ENCODE results near the gene ACAD9. TPM values are rescaled to one million over a fixed set of nuclear protein-coding genes. Genes with fewer than 3 reads are reported as not detected.
"Not testable (repeated sequence)": the region's sequence is repeated elsewhere in the genome, so short reads cannot be mapped to it uniquely, and the experiment has no call there.

ACAD9 gene
- total and polyA plus RNA-seq, 2 of the 13 experiments (the other 11 are each of a cell fraction or from before 2014, with no cell fraction given): 15.3 to 38.2 TPM

DNA sequence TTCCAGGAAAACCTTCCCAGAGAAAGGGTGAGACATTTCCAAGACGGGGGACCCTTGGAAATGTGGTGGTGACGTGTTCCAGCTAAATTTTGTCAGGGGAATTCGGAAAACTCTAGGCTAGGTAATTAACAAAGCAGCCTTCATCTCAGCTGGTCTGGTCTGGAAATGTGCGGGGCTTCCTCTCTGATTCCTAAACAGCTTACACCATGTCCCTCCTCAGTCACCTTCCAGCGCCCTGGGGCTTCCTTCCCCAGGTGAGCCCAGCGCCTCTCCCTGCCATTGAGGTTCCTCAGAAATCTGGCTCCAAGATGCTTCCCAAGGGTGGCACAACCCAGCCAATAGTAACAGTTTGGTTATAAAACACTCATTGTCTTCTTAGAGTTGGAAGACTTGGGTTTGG lies 571 bp downstream of the ACAD9 start (continued):
- no peak for TF ChIP-seq ZNF562 (CRISPR knock-in tag; IDR thresholded peaks at IDR 0.05; ENCODE audit: borderline replicate concordance)
- no peak for TF ChIP-seq MBD4 (IDR thresholded peaks at IDR 0.05; ENCODE audit: borderline replicate concordance, low read length)

DNA sequence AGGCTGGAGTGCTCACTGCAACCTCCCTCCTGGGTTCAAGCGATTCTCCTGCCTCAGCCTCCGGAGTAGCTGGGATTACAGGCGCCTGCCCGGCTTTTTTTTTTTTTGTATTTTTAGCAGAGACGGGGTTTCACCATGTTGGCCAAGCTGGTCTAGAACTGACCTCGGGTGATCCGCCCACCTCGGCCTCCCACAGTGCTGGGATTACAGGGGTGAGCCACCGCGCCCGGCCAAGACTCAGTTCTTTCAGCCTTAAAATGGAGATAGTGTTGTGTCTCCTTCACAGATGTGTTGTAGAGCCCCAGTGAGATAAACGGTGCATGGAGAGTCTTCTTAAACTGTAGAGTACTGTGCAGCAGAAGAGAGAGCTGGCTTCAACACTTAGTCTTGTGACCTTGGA lies 1.0 kb downstream of the ACAD9 start:
- Histone ChIP-seq H3K27ac (ENCODE audit: extremely low read length, insufficient read depth, low read length) (peak overlapping the region; percentile 79), H3K36me3 (replicated peaks in 1 of 2; ENCODE audit: control insufficient read depth in 1 of 2, insufficient read depth in 2 of 2, low read length in 2 of 2) (peaks cover 0 to 21% of the 10 kb centered on the region in 2 experiments; a peak in 3 of 5 replicates), H3K79me2 (ENCODE audit: insufficient read depth, low read length) (peaks cover 48% of the 10 kb centered on the region), H3K4me1 (ENCODE audit: insufficient read depth, low read length) (peaks cover 40% of the 10 kb centered on the region), H3K4me2 (ENCODE audit: low read depth, low read length) (peak overlapping the region; percentile 93), H3K4me3 (replicated peaks in 1 of 3; ENCODE audit: insufficient read depth in 1 of 3, low read depth in 2 of 3, low read length in 3 of 3) (peak overlapping the region; percentile 94 to 95 (median 94)), H3K9ac (ENCODE audit: insufficient read depth, low read depth, low read length) (peak overlapping the region; percentile 95)
- FAIRE-seq; POLR2A ChIA-PET; intact Hi-C loops (cut with micrococcal nuclease; ENCODE audit: unreplicated experiment); H4K20me1 ChIP-seq (ENCODE audit: insufficient read depth, low read length); in situ Hi-C loops (cut with HindIII; ENCODE audit: extremely low pct_ligation_motif_present, low pct_unique_long_range_greater_than_20kb); H2AFZ ChIP-seq (ENCODE audit: low read length); CTCF ChIA-PET (ENCODE audit: low intra/inter-chr PET ratio, low total read pairs); ATAC-seq; BruUV-seq (replicated peaks); H3K27me3 ChIP-seq (ENCODE audit: control insufficient read depth in 1 of 2, insufficient read depth in 2 of 2, low read length in 2 of 2); DNase-seq (ENCODE audit: low spot score); H3K9me3 ChIP-seq (ENCODE audit: low read length): not testable (repeated sequence)
- WGBS (ENCODE audit: low lambda C conversion rate): 25% methylated on average over 12 of the region's 12 CpGs

DNA sequence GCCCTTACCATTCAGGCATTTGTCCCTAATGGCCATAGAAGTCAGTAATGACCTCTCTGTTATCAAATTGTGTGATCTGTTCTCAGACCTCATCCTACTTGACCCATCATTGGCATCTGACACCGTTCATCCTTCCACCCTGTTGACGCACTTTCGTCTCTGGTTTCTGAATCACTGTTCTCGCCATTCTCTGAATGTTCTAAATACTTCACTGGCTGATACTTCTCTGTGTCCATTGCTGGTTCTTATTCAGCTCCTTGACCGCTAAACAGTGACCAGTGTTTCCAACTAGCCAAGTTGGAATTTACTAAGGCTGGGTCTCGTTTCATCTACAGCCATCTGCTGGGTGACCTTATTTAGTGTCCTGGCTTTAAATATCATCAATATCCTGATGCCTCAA lies 2.2 kb downstream of the ACAD9 start:
- 93% methylated on average over 6 of the region's 6 CpGs for WGBS (ENCODE audit: low lambda C conversion rate)
- ChIA-PET CTCF (ENCODE audit: low intra/inter-chr PET ratio, low total read pairs) (no interaction called here), POLR2A (no interaction called here)
- no peak overlapping the region for H3K27ac ChIP-seq (ENCODE audit: extremely low read length, insufficient read depth, low read length)
- no peak overlapping the region for H3K9ac ChIP-seq (ENCODE audit: insufficient read depth, low read depth, low read length)
- H3K4me2 ChIP-seq (ENCODE audit: low read depth, low read length): peak overlapping the region; percentile 93; the same call in 1 of the 2 replicates
- intact Hi-C loops (cut with micrococcal nuclease; ENCODE audit: unreplicated experiment) (no loop called here), in situ Hi-C loops (cut with HindIII; ENCODE audit: extremely low pct_ligation_motif_present, low pct_unique_long_range_greater_than_20kb) (no loop called here)
- H3K4me1 ChIP-seq (ENCODE audit: insufficient read depth, low read length): peaks cover 34% of the 10 kb centered on the region
- H4K20me1 ChIP-seq (ENCODE audit: insufficient read depth, low read length): no peaks in the 10 kb centered on the region
- no peaks in the 10 kb centered on the region for H3K9me3 ChIP-seq (ENCODE audit: low read length)
- no peak overlapping the region for H2AFZ ChIP-seq (ENCODE audit: low read length)
- no TSS peak for BruUV-seq (replicated peaks)
- H3K4me3 ChIP-seq (replicated peaks in 1 of 3; ENCODE audit: insufficient read depth in 1 of 3, low read depth in 2 of 3, low read length in 3 of 3): no peak overlapping the region
- DNase-seq (ENCODE audit: low spot score) (no peak), FAIRE-seq (no peak), ATAC-seq (no peak)
- H3K36me3 ChIP-seq (replicated peaks in 1 of 2; ENCODE audit: control insufficient read depth in 1 of 2, insufficient read depth in 2 of 2, low read length in 2 of 2): peaks cover 0 to 23% of the 10 kb centered on the region in 2 experiments; a peak in 3 of 5 replicates
- no peaks in the 10 kb centered on the region; a peak in 1 of 5 replicates for H3K27me3 ChIP-seq (ENCODE audit: control insufficient read depth in 1 of 2, insufficient read depth in 2 of 2, low read length in 2 of 2)
- H3K79me2 ChIP-seq (ENCODE audit: insufficient read depth, low read length): peaks cover 48% of the 10 kb centered on the region
- no peak for TF ChIP-seq ZNF570 (CRISPR knock-in tag; IDR thresholded peaks at IDR 0.05; ENCODE audit: borderline replicate concordance)
- TF ChIP-seq ZMYM2 (CRISPR knock-in tag; IDR thresholded peaks at IDR 0.05): no peak
- TF ChIP-seq, protein P1, sequence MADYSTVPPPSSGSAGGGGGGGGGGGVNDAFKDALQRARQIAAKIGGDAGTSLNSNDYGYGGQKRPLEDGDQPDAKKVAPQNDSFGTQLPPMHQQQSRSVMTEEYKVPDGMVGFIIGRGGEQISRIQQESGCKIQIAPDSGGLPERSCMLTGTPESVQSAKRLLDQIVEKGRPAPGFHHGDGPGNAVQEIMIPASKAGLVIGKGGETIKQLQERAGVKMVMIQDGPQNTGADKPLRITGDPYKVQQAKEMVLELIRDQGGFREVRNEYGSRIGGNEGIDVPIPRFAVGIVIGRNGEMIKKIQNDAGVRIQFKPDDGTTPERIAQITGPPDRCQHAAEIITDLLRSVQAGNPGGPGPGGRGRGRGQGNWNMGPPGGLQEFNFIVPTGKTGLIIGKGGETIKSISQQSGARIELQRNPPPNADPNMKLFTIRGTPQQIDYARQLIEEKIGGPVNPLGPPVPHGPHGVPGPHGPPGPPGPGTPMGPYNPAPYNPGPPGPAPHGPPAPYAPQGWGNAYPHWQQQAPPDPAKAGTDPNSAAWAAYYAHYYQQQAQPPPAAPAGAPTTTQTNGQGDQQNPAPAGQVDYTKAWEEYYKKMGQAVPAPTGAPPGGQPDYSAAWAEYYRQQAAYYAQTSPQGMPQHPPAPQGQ (CRISPR knock-in tag; IDR thresholded peaks at IDR 0.05; ENCODE audit: borderline replicate concordance): no peak
- TF ChIP-seq ZBTB33 (CRISPR knock-in tag; IDR thresholded peaks at IDR 0.05): no peak
- no peak for TF ChIP-seq HNRNPUL1 (IDR thresholded peaks at IDR 0.05; ENCODE audit: low read depth, low read length)
- TF ChIP-seq SOX6 (IDR thresholded peaks at IDR 0.05): no peak
- no peak for TF ChIP-seq SOX6 (CRISPR knock-in tag; IDR thresholded peaks at IDR 0.05)
- no peak for TF ChIP-seq ASH2L (IDR thresholded peaks at IDR 0.05; ENCODE audit: insufficient read length, low read depth, low read length)
- no peak for TF ChIP-seq KDM2A (CRISPR knock-in tag; IDR thresholded peaks at IDR 0.05; ENCODE audit: borderline replicate concordance, low read depth)
- TF ChIP-seq RFX1 (IDR thresholded peaks at IDR 0.05): no peak
- no peak for TF ChIP-seq KAT2B (IDR thresholded peaks at IDR 0.05; ENCODE audit: borderline replicate concordance, low read depth, low read length)
- no peak for TF ChIP-seq ZNF274 (CRISPR knock-in tag; IDR thresholded peaks at IDR 0.05)

Measured in HepG2 (cell line).